Activated naive CD4-positive, alpha-beta T cell treated with anti-CD3 and anti-CD28 coated beads, Interleukin-2, amount 10 ng/mL, durations not matched to agents 7 days and 5 days (primary cell): ENCODE data around the gene CCDC24.

Experiments used
- CTCF ChIA-PET: fragments of 350-600 bp; sonication (Branson Sonifier 250); formaldehyde crosslinking; loops from one replicate; lab custom pipeline; 2021; ENCODE audit warnings: antibody characterized with exemption; lab: Charles Lee
- DNase-seq: peaks from one replicate; pipeline ENCODE4 v3.0.0-alpha.2; 2020
- H3K27ac Mint-ChIP-seq: one replicate; pipeline ENCODE4 v1.8.0; 2021; ENCODE audit warnings: mild to moderate bottlenecking, moderate library complexity, mixed read lengths
- H3K27me3 Mint-ChIP-seq: one replicate; pipeline ENCODE4 v1.8.0; 2021; ENCODE audit warnings: mild to moderate bottlenecking, mixed read lengths
- H3K36me3 Mint-ChIP-seq: one replicate; pipeline ENCODE4 v1.8.0; 2021; ENCODE audit warnings: mixed read lengths
- H3K4me1 Mint-ChIP-seq: one replicate; pipeline ENCODE4 v1.8.0; 2021; ENCODE audit warnings: mixed read lengths
- H3K4me3 Mint-ChIP-seq: one replicate; pipeline ENCODE4 v1.8.0; 2021; ENCODE audit warnings: mild to moderate bottlenecking, moderate library complexity, mixed read lengths
- H3K9me3 Mint-ChIP-seq: one replicate; pipeline ENCODE4 v1.8.0; 2021; ENCODE audit warnings: mixed read lengths

The CCDC24 gene

GRCh38 chr1:43991200-43991475, 261 bp upstream of the CCDC24 start:
- no peak for DNase-seq
- H3K27ac Mint-ChIP-seq = no peak overlapping the region
- H3K4me3 Mint-ChIP-seq = peak overlapping the region; percentile 90

GRCh38 chr1:43992232-43992995, 1.0 kb downstream of the CCDC24 start:
- Mint-ChIP-seq H3K27me3 (peaks cover 24% of the 10 kb centered on the region), H3K36me3 (no peaks in the 10 kb centered on the region), H3K4me3 (peak overlapping the region; percentile 90), H3K27ac (no peak overlapping the region), H3K4me1 (peaks cover 23% of the 10 kb centered on the region), H3K9me3 (no peaks in the 10 kb centered on the region)
- CTCF ChIA-PET = interaction anchor here (0.5 to 2.0 kb wide), 4 partner anchors 9 to 164 kb away, joined by 3 to 14 read pairs (median 4); no protein-coding TSS in a partner anchor
- DNase-seq = no peak

More at GRCh38 chr1:43991200-43991475, 261 bp upstream of the CCDC24 start:
- H3K36me3 Mint-ChIP-seq = no peaks in the 10 kb centered on the region
- H3K4me1 Mint-ChIP-seq = peaks cover 23% of the 10 kb centered on the region
- peaks cover 24% of the 10 kb centered on the region for H3K27me3 Mint-ChIP-seq
- CTCF ChIA-PET = no interaction called here
- no peaks in the 10 kb centered on the region for H3K9me3 Mint-ChIP-seq

GRCh38 chr1:43993206-43993914, 2.0 kb downstream of the CCDC24 start:
- Mint-ChIP-seq H3K9me3 (no peaks in the 10 kb centered on the region), H3K27me3 (peaks cover 24% of the 10 kb centered on the region), H3K4me1 (peaks cover 23% of the 10 kb centered on the region), H3K4me3 (no peak overlapping the region), H3K27ac (no peak overlapping the region), H3K36me3 (no peaks in the 10 kb centered on the region)
- CTCF ChIA-PET = interaction anchor here (0.7 to 2.0 kb wide), 3 partner anchors 12 to 43 kb away, joined by 4 to 14 read pairs (median 5); no protein-coding TSS in a partner anchor
- DNase-seq = no peak

DNA sequence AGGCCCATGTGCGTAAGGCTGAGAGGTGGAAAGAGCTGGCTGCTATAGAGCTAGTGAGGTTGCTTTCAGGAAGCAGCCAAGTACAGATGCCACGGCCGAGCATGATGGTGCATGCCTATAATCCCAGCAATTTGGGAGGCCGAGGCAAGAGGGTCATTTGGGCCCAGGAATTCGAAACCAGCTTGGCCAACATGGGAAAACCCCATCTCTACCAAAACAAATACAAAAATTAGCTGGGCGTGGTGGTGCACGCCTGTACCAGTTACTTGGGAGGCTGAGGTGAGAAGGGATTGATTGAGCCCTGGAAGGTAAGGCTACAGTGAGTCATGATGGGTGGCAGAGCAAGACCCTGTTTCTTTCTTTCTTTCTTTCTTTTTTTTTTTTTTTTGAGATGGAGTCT, 2.7 kb downstream of the CCDC24 start:
- no peak overlapping the region for H3K4me3 Mint-ChIP-seq
- CTCF ChIA-PET = interaction anchor here (0.7 kb wide), 2 partner anchors 11 to 23 kb away, joined by 4 read pairs; no protein-coding TSS in a partner anchor
- no peaks in the 10 kb centered on the region for H3K9me3 Mint-ChIP-seq
- no peak for DNase-seq
- peaks cover 27% of the 10 kb centered on the region for H3K4me1 Mint-ChIP-seq
- no peaks in the 10 kb centered on the region for H3K36me3 Mint-ChIP-seq
- H3K27ac Mint-ChIP-seq = no peak overlapping the region
- peaks cover 24% of the 10 kb centered on the region for H3K27me3 Mint-ChIP-seq

- H3K4me1 Mint-ChIP-seq = peaks cover 31% of the 10 kb centered on the region
- peaks cover 24% of the 10 kb centered on the region for H3K27me3 Mint-ChIP-seq
- H3K9me3 Mint-ChIP-seq = no peaks in the 10 kb centered on the region
- CTCF ChIA-PET = interaction anchor here (0.7 kb wide), 1 partner anchor 10 kb away, joined by 4 read pairs; no protein-coding TSS in a partner anchor
- H3K27ac Mint-ChIP-seq = no peak overlapping the region
- no peak for DNase-seq
- no peak overlapping the region for H3K4me3 Mint-ChIP-seq
- H3K36me3 Mint-ChIP-seq = no peaks in the 10 kb centered on the region
Measured at GRCh38 chr1:43994794-43995790, 3.7 kb downstream of the CCDC24 start.

DNA sequence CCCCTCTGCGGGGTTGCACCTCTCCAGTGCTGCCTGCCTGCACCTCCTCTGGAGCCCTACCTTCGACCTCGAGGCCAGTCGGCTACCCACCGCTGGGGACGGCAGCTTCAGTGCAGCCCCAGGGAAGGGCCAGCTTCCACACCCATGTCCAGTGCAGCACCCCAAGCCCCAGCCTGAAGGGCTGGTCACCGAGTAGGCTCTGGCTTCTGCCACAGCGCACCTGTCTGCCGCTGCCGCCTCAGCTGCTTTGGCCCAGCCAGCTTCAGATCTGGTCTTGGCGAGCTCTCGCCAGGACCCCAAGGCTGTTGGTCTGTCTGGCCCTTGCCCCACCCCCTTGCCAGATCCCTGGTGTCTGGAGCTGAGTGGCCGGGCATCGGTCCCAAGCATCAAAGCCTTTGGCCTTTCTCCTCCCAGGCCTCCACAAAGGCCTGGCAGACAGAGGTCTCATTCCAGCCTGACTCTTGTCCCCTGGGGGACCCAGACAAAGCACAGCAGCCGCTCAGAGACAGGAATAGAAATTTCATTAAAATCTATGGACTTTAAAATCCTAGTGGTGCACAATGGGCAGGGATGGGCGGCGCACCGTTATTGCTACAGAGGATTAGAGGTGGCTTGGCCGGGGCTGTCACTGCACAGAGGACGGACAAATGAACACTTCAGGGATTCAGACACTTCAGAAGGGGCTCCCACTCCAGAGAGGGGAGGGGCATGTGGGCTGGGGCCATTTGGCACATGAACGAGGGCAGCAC, 4.8 kb downstream of the CCDC24 start:
- H3K27ac Mint-ChIP-seq = no peak overlapping the region
- no peaks in the 10 kb centered on the region for H3K36me3 Mint-ChIP-seq
- H3K4me3 Mint-ChIP-seq = no peak overlapping the region
- DNase-seq = no peak
- H3K27me3 Mint-ChIP-seq = peaks cover 18% of the 10 kb centered on the region
- CTCF ChIA-PET = no interaction called here
- peaks cover 28% of the 10 kb centered on the region for H3K4me1 Mint-ChIP-seq
- H3K9me3 Mint-ChIP-seq = no peaks in the 10 kb centered on the region

DNA sequence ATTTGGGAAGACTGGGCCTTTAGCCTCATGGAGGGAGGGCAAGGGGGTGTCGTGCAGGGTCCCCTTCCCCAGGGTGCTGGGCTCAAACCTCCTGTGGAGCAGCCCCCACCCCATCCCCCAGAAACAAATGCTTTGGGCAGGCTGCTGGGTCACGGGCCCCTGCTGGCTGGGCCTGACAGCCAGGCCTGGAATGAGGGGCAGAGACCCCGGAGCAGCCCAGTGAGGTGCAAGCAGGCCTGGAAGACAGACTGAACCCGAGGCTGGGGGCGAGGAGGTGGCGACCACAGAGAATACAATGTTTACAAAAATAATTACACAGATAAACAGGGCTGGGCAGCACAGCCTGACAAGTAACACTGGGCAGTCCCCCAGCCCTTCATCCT, 5.3 kb downstream of the CCDC24 start:
- H3K9me3 Mint-ChIP-seq = no peaks in the 10 kb centered on the region
- CTCF ChIA-PET = no interaction called here
- H3K27ac Mint-ChIP-seq = no peak overlapping the region
- no peaks in the 10 kb centered on the region for H3K36me3 Mint-ChIP-seq
- no peak for DNase-seq
- peaks cover 22% of the 10 kb centered on the region for H3K4me1 Mint-ChIP-seq
- H3K27me3 Mint-ChIP-seq = peaks cover 12% of the 10 kb centered on the region
- H3K4me3 Mint-ChIP-seq = no peak overlapping the region

DNA sequence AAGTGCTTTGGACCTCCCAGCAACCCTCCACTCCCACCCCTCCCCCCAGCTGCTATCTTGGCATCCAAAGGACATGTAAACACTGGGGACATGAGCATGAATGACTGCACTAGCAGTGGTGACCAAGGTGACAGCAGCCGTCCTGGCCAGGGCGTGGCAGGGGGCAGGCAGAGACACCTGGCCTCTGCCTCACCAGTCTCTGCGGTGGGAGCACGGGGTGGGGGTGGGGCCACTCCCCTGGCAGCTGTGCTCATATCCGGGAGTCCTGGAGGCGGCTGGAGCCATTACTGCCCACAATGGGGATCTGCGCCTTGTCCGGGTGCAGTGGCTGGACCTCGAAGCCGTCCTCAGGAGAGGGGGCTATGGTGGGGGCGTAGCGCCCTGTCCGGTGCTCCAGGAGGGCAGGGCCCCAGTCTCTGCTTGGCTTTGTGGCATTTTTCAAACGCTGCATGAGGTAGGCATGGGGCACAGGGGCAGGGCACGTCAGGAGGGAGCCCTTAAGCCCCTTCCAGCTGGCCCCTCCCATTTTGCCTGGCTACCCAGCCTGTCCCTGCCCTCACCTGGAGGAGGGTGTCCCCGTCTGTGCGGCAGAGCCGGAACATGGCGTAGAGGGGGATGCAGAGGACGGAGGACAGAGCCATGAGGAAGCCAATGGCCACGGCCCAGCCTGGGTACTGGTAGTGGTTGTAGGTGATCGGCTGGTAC, 6.0 kb downstream of the CCDC24 start:
- peaks cover 15% of the 10 kb centered on the region for H3K4me1 Mint-ChIP-seq
- CTCF ChIA-PET = no interaction called here
- H3K36me3 Mint-ChIP-seq = no peaks in the 10 kb centered on the region
- peaks cover 5% of the 10 kb centered on the region for H3K27me3 Mint-ChIP-seq
- H3K27ac Mint-ChIP-seq = no peak overlapping the region
- DNase-seq = no peak
- H3K9me3 Mint-ChIP-seq = no peaks in the 10 kb centered on the region
- no peak overlapping the region for H3K4me3 Mint-ChIP-seq

GRCh38 chr1:43998000-43998378, 6.6 kb downstream of the CCDC24 start:
- Mint-ChIP-seq H3K27ac (no peak overlapping the region), H3K9me3 (no peaks in the 10 kb centered on the region), H3K4me1 (peaks cover 10% of the 10 kb centered on the region), H3K27me3 (no peaks in the 10 kb centered on the region), H3K4me3 (no peak overlapping the region), H3K36me3 (no peaks in the 10 kb centered on the region)
- CTCF ChIA-PET = interaction anchor here (0.7 kb wide), 1 partner anchor 43 kb away, joined by 4 read pairs; no protein-coding TSS in a partner anchor
- DNase-seq = no peak

DNA sequence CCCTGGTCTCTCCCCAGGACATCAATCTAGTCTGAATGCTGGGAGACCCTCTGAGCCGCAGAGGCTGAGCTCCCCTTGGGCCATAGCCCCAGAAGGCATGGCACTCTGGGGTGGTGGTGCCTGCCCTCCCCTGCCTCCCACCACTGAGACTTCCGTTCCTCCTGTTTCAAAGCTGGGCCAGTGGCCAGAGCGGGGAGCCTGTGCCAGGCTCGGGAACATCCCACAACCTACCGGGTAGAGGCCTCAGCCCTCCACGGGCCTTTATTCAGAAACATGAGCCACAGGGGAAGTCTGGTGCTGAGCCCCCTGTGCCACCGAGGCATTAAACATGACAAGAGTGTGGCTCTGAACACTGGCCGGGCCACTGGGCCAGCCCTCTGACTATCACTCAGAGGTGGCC, 8.1 kb downstream of the CCDC24 start:
- H3K9me3 Mint-ChIP-seq = no peaks in the 10 kb centered on the region
- no peak for DNase-seq
- peak overlapping the region; percentile 38 for H3K27ac Mint-ChIP-seq
- H3K27me3 Mint-ChIP-seq = no peaks in the 10 kb centered on the region
- CTCF ChIA-PET = interaction anchor here (1.0 to 8.9 kb wide), 2 partner anchors 34 to 48 kb away, joined by 4 to 161 read pairs; partner anchors contain the start of gene SLC6A9
- H3K4me3 Mint-ChIP-seq = no peak overlapping the region
- peaks cover 10% of the 10 kb centered on the region for H3K4me1 Mint-ChIP-seq
- H3K36me3 Mint-ChIP-seq = no peaks in the 10 kb centered on the region

- CTCF ChIA-PET = interaction anchor here (1.0 to 8.9 kb wide), 2 partner anchors 33 to 47 kb away, joined by 4 to 161 read pairs; partner anchors contain the start of gene SLC6A9
- no peaks in the 10 kb centered on the region for H3K9me3 Mint-ChIP-seq
- H3K4me1 Mint-ChIP-seq = peaks cover 8% of the 10 kb centered on the region
Measured at GRCh38 chr1:44000122-44000665, 8.8 kb downstream of the CCDC24 start.

GRCh38 chr1:44002165-44002564, 10.8 kb downstream of the CCDC24 start:
- Mint-ChIP-seq H3K4me1 (peaks cover 8% of the 10 kb centered on the region), H3K9me3 (no peaks in the 10 kb centered on the region), H3K4me3 (no peak overlapping the region), H3K27ac (no peak overlapping the region), H3K27me3 (no peaks in the 10 kb centered on the region), H3K36me3 (no peaks in the 10 kb centered on the region)
- CTCF ChIA-PET = interaction anchor here (0.8 to 8.9 kb wide), 3 partner anchors 26 to 38 kb away, joined by 3 to 161 read pairs (median 6); partner anchors contain the start of gene SLC6A9
- DNase-seq = no peak

More at GRCh38 chr1:44000122-44000665, 8.8 kb downstream of the CCDC24 start:
- Mint-ChIP-seq H3K27me3 (no peaks in the 10 kb centered on the region), H3K4me3 (no peak overlapping the region), H3K27ac (no peak overlapping the region), H3K36me3 (no peaks in the 10 kb centered on the region)
- no peak for DNase-seq
